Measurements from ENCODE around the gene PLA2G4E.

The PLA2G4E gene

GRCh38 chr15:42012928-42013482, 7.8 kb downstream of the PLA2G4E start:
- no peak overlapping the region for H3K27ac ChIP-seq (ENCODE audit: low read depth, low read length)
- H3K9ac ChIP-seq (ENCODE audit: low read length) = no peak overlapping the region
- H3K36me3 ChIP-seq (ENCODE audit: control insufficient read depth, insufficient read depth, low read length) = no peaks in the 10 kb centered on the region
- H3K4me3 ChIP-seq (ENCODE audit: low read depth, low read length) = no peak overlapping the region
- H3K9me3 ChIP-seq (ENCODE audit: control insufficient read depth, insufficient read depth, low read depth, low read length) = no peaks in the 10 kb centered on the region
- no peaks in the 10 kb centered on the region for H3K4me1 ChIP-seq (ENCODE audit: control insufficient read depth, insufficient read depth, low read length)
- H3K27me3 ChIP-seq (ENCODE audit: control insufficient read depth, insufficient read depth, low read length) = peaks cover 3% of the 10 kb centered on the region; the same call in 1 of the 2 replicates

- Histone ChIP-seq H3K4me3 (ENCODE audit: low read depth, low read length) (no peak overlapping the region), H3K36me3 (ENCODE audit: control insufficient read depth, insufficient read depth, low read length) (no peaks in the 10 kb centered on the region), H3K9ac (ENCODE audit: low read length) (no peak overlapping the region), H3K27me3 (ENCODE audit: control insufficient read depth, insufficient read depth, low read length) (peaks cover 10% of the 10 kb centered on the region; the same call in 1 of the 2 replicates), H3K4me1 (ENCODE audit: control insufficient read depth, insufficient read depth, low read length) (no peaks in the 10 kb centered on the region), H3K27ac (ENCODE audit: low read depth, low read length) (no peak overlapping the region), H3K9me3 (ENCODE audit: control insufficient read depth, insufficient read depth, low read depth, low read length) (no peaks in the 10 kb centered on the region)
These were observed 8.6 kb downstream of the PLA2G4E start for GRCh38 chr15:42012241-42012640.

GRCh38 chr15:42011074-42011473, 9.8 kb downstream of the PLA2G4E start:
- no peak overlapping the region for H3K27ac ChIP-seq (ENCODE audit: low read depth, low read length)
- no peaks in the 10 kb centered on the region for H3K9me3 ChIP-seq (ENCODE audit: control insufficient read depth, insufficient read depth, low read depth, low read length)
- no peak overlapping the region for H3K9ac ChIP-seq (ENCODE audit: low read length)
- peaks cover 10% of the 10 kb centered on the region; the same call in 1 of the 2 replicates for H3K27me3 ChIP-seq (ENCODE audit: control insufficient read depth, insufficient read depth, low read length)
- no peak overlapping the region for H3K4me3 ChIP-seq (ENCODE audit: low read depth, low read length)
- no peaks in the 10 kb centered on the region for H3K4me1 ChIP-seq (ENCODE audit: control insufficient read depth, insufficient read depth, low read length)
- H3K36me3 ChIP-seq (ENCODE audit: control insufficient read depth, insufficient read depth, low read length) = no peaks in the 10 kb centered on the region

- Histone ChIP-seq H3K9ac (ENCODE audit: low read length) (no peak overlapping the region), H3K4me3 (ENCODE audit: low read depth, low read length) (no peak overlapping the region), H3K27me3 (ENCODE audit: control insufficient read depth, insufficient read depth, low read length) (peaks cover 13% of the 10 kb centered on the region; the same call in 1 of the 2 replicates), H3K27ac (ENCODE audit: low read depth, low read length) (no peak overlapping the region), H3K9me3 (ENCODE audit: control insufficient read depth, insufficient read depth, low read depth, low read length) (no peaks in the 10 kb centered on the region), H3K36me3 (ENCODE audit: control insufficient read depth, insufficient read depth, low read length) (no peaks in the 10 kb centered on the region), H3K4me1 (ENCODE audit: control insufficient read depth, insufficient read depth, low read length) (no peaks in the 10 kb centered on the region)
These were observed 10.4 kb downstream of the PLA2G4E start for GRCh38 chr15:42010434-42010833.

GRCh38 chr15:42009474-42009873, 11.4 kb downstream of the PLA2G4E start:
- H3K9me3 ChIP-seq (ENCODE audit: control insufficient read depth, insufficient read depth, low read depth, low read length) = no peaks in the 10 kb centered on the region
- H3K36me3 ChIP-seq (ENCODE audit: control insufficient read depth, insufficient read depth, low read length) = no peaks in the 10 kb centered on the region
- H3K9ac ChIP-seq (ENCODE audit: low read length) = no peak overlapping the region
- H3K4me1 ChIP-seq (ENCODE audit: control insufficient read depth, insufficient read depth, low read length) = no peaks in the 10 kb centered on the region
- peaks cover 13% of the 10 kb centered on the region; the same call in 1 of the 2 replicates for H3K27me3 ChIP-seq (ENCODE audit: control insufficient read depth, insufficient read depth, low read length)
- H3K27ac ChIP-seq (ENCODE audit: low read depth, low read length) = no peak overlapping the region
- H3K4me3 ChIP-seq (ENCODE audit: low read depth, low read length) = no peak overlapping the region

GRCh38 chr15:42009022-42009421, 11.8 kb downstream of the PLA2G4E start:
- H3K36me3 ChIP-seq (ENCODE audit: control insufficient read depth, insufficient read depth, low read length) = no peaks in the 10 kb centered on the region

GRCh38 chr15:42007386-42007785, 13.5 kb downstream of the PLA2G4E start:
- no peaks in the 10 kb centered on the region for H3K4me1 ChIP-seq (ENCODE audit: control insufficient read depth, insufficient read depth, low read length)
- H3K9ac ChIP-seq (ENCODE audit: low read length) = no peak overlapping the region
- H3K9me3 ChIP-seq (ENCODE audit: control insufficient read depth, insufficient read depth, low read depth, low read length) = no peaks in the 10 kb centered on the region
- no peak overlapping the region for H3K27ac ChIP-seq (ENCODE audit: low read depth, low read length)
- H3K27me3 ChIP-seq (ENCODE audit: control insufficient read depth, insufficient read depth, low read length) = peaks cover 13% of the 10 kb centered on the region; the same call in 1 of the 2 replicates
- no peak overlapping the region for H3K4me3 ChIP-seq (ENCODE audit: low read depth, low read length)
- H3K36me3 ChIP-seq (ENCODE audit: control insufficient read depth, insufficient read depth, low read length) = no peaks in the 10 kb centered on the region

More at GRCh38 chr15:42009022-42009421, 11.8 kb downstream of the PLA2G4E start:
- H3K9ac ChIP-seq (ENCODE audit: low read length) = no peak overlapping the region
- no peak overlapping the region for H3K27ac ChIP-seq (ENCODE audit: low read depth, low read length)
- no peak overlapping the region for H3K4me3 ChIP-seq (ENCODE audit: low read depth, low read length)
- H3K27me3 ChIP-seq (ENCODE audit: control insufficient read depth, insufficient read depth, low read length) = peaks cover 13% of the 10 kb centered on the region; the same call in 1 of the 2 replicates
- no peaks in the 10 kb centered on the region for H3K4me1 ChIP-seq (ENCODE audit: control insufficient read depth, insufficient read depth, low read length)
- H3K9me3 ChIP-seq (ENCODE audit: control insufficient read depth, insufficient read depth, low read depth, low read length) = no peaks in the 10 kb centered on the region

- Histone ChIP-seq H3K27ac (ENCODE audit: low read depth, low read length) (no peak overlapping the region), H3K9ac (ENCODE audit: low read length) (no peak overlapping the region), H3K4me3 (ENCODE audit: low read depth, low read length) (no peak overlapping the region), H3K36me3 (ENCODE audit: control insufficient read depth, insufficient read depth, low read length) (no peaks in the 10 kb centered on the region), H3K27me3 (ENCODE audit: control insufficient read depth, insufficient read depth, low read length) (peaks cover 4% of the 10 kb centered on the region; the same call in 1 of the 2 replicates), H3K4me1 (ENCODE audit: control insufficient read depth, insufficient read depth, low read length) (no peaks in the 10 kb centered on the region), H3K9me3 (ENCODE audit: control insufficient read depth, insufficient read depth, low read depth, low read length) (no peaks in the 10 kb centered on the region)
These were observed 18.5 kb downstream of the PLA2G4E start for GRCh38 chr15:42002333-42002732.

- Histone ChIP-seq H3K36me3 (ENCODE audit: control insufficient read depth, insufficient read depth, low read length) (no peaks in the 10 kb centered on the region), H3K27me3 (ENCODE audit: control insufficient read depth, insufficient read depth, low read length) (peaks cover 3% of the 10 kb centered on the region; the same call in 1 of the 2 replicates), H3K4me3 (ENCODE audit: low read depth, low read length) (no peak overlapping the region), H3K27ac (ENCODE audit: low read depth, low read length) (no peak overlapping the region), H3K9me3 (ENCODE audit: control insufficient read depth, insufficient read depth, low read depth, low read length) (no peaks in the 10 kb centered on the region), H3K4me1 (ENCODE audit: control insufficient read depth, insufficient read depth, low read length) (no peaks in the 10 kb centered on the region), H3K9ac (ENCODE audit: low read length) (no peak overlapping the region)
These were observed 19.6 kb downstream of the PLA2G4E start for GRCh38 chr15:42001236-42001635.

GRCh38 chr15:41999290-42000285, 21.3 kb downstream of the PLA2G4E start:
- Histone ChIP-seq H3K9ac (ENCODE audit: low read length) (no peak overlapping the region), H3K4me1 (ENCODE audit: control insufficient read depth, insufficient read depth, low read length) (no peaks in the 10 kb centered on the region), H3K9me3 (ENCODE audit: control insufficient read depth, insufficient read depth, low read depth, low read length) (no peaks in the 10 kb centered on the region), H3K36me3 (ENCODE audit: control insufficient read depth, insufficient read depth, low read length) (no peaks in the 10 kb centered on the region), H3K4me3 (ENCODE audit: low read depth, low read length) (no peak overlapping the region), H3K27me3 (ENCODE audit: control insufficient read depth, insufficient read depth, low read length) (no peaks in the 10 kb centered on the region), H3K27ac (ENCODE audit: low read depth, low read length) (no peak overlapping the region)

GRCh38 chr15:41997845-41998244, 23.0 kb downstream of the PLA2G4E start:
- H3K9me3 ChIP-seq (ENCODE audit: control insufficient read depth, insufficient read depth, low read depth, low read length) = no peaks in the 10 kb centered on the region
- no peaks in the 10 kb centered on the region for H3K36me3 ChIP-seq (ENCODE audit: control insufficient read depth, insufficient read depth, low read length)
- H3K4me3 ChIP-seq (ENCODE audit: low read depth, low read length) = no peak overlapping the region
- no peak overlapping the region for H3K9ac ChIP-seq (ENCODE audit: low read length)
- H3K27ac ChIP-seq (ENCODE audit: low read depth, low read length) = no peak overlapping the region
- H3K27me3 ChIP-seq (ENCODE audit: control insufficient read depth, insufficient read depth, low read length) = no peaks in the 10 kb centered on the region
- H3K4me1 ChIP-seq (ENCODE audit: control insufficient read depth, insufficient read depth, low read length) = no peaks in the 10 kb centered on the region

Measured in HUES6 (cell line).